Astrocyte (in vitro differentiated cells and primary cell): ENCODE results near the gene PIK3R2. TPM values are rescaled to one million over a fixed set of nuclear protein-coding genes. Genes with fewer than 3 reads are reported as not detected.

Experiments used
- DNase-seq: peaks from one replicate; pipeline ENCODE4 v3.0.0-alpha.2; 2010; ENCODE audit warnings: low read depth
- FAIRE-seq: peaks from 2 replicates; lab custom pipeline; 2011; peaks lifted over from hg19 to GRCh38; lab: Jason Lieb, UNC
- H2AFZ ChIP-seq: 2 replicates; pipeline ENCODE4 v1.6.0; 2012; ENCODE audit warnings: low read depth, low read length, inconsistent platforms
- H3K27ac ChIP-seq: 2 replicates; pipeline ENCODE4 v1.5.1; 2011; ENCODE audit warnings: low read depth, low read length, inconsistent platforms
- H3K27me3 ChIP-seq: 2 replicates; pipeline ENCODE4 v1.6.0; 2011; ENCODE audit warnings: low read length, inconsistent platforms; ENCODE audit not compliant: insufficient read depth
- H3K36me3 ChIP-seq: 2 replicates; pipeline ENCODE4 v1.5.1; 2011; ENCODE audit warnings: low read length, inconsistent platforms; ENCODE audit not compliant: insufficient read depth
- H3K4me1 ChIP-seq: 2 replicates; pipeline ENCODE4 v1.5.1; 2011; ENCODE audit warnings: low read length, inconsistent platforms; ENCODE audit not compliant: insufficient read depth
- H3K4me2 ChIP-seq: 2 replicates; pipeline ENCODE4 v1.6.0; 2012; ENCODE audit warnings: low read length, inconsistent platforms
- H3K4me3 ChIP-seq: 2 replicates; pipeline ENCODE4 v1.5.1; 2011; ENCODE audit warnings: low read depth, mild to moderate bottlenecking, low read length, inconsistent platforms; ENCODE audit not compliant: insufficient read depth
- H3K79me2 ChIP-seq: 2 replicates; pipeline ENCODE4 v1.6.0; 2012; ENCODE audit warnings: mild to moderate bottlenecking, low read length, inconsistent platforms; ENCODE audit not compliant: insufficient read depth
- H3K9ac ChIP-seq: 2 replicates; pipeline ENCODE4 v1.6.0; 2012; ENCODE audit warnings: mild to moderate bottlenecking, low read length, inconsistent platforms
- H3K9me3 ChIP-seq: 2 replicates; pipeline ENCODE4 v1.5.1; 2012; ENCODE audit warnings: low read depth, mild to moderate bottlenecking, low read length, inconsistent platforms; ENCODE audit not compliant: insufficient read depth
- H4K20me1 ChIP-seq: 2 replicates; pipeline ENCODE4 v1.6.0; 2012; ENCODE audit warnings: low read length, inconsistent platforms; ENCODE audit not compliant: insufficient read depth
- H3K27ac Mint-ChIP-seq: one replicate; pipeline ENCODE4 v1.8.0; 2021; ENCODE audit warnings: mild to moderate bottlenecking, mixed read lengths; ENCODE audit not compliant: unreplicated experiment
- H3K27me3 Mint-ChIP-seq: one replicate; pipeline ENCODE4 v1.8.0; 2021; ENCODE audit warnings: low read depth, mixed read lengths; ENCODE audit not compliant: unreplicated experiment
- H3K36me3 Mint-ChIP-seq: one replicate; pipeline ENCODE4 v1.8.0; 2021; ENCODE audit warnings: low read depth, mixed read lengths; ENCODE audit not compliant: unreplicated experiment
- H3K4me1 Mint-ChIP-seq: one replicate; pipeline ENCODE4 v1.8.0; 2021; ENCODE audit warnings: low read depth, mixed read lengths; ENCODE audit not compliant: unreplicated experiment
- H3K4me3 Mint-ChIP-seq: one replicate; pipeline ENCODE4 v1.8.0; 2021; ENCODE audit warnings: mild to moderate bottlenecking, moderate library complexity, mixed read lengths; ENCODE audit not compliant: unreplicated experiment
- H3K9me3 Mint-ChIP-seq: one replicate; pipeline ENCODE4 v1.8.0; 2021; ENCODE audit warnings: mild to moderate bottlenecking, mixed read lengths; ENCODE audit not compliant: unreplicated experiment
- CTCF ChIP-seq: IDR thresholded peaks from 2 replicates; pipeline ENCODE4 v1.5.1; 2011; ENCODE audit warnings: low read depth, mild to moderate bottlenecking, inconsistent platforms, low read length, moderate library complexity; ENCODE audit not compliant: insufficient read depth
- EZH2 ChIP-seq: IDR thresholded peaks from 2 replicates; pipeline ENCODE4 v1.6.1; 2012; ENCODE audit warnings: mild to moderate bottlenecking, low read length, inconsistent platforms; ENCODE audit not compliant: insufficient read depth
- total RNA-seq: library from RNA; stranded (reverse); gene quantifications from 2 replicates; pipeline ENCODE4 v1.2.1, GENCODE V29; 2021

PIK3R2 gene
- total RNA-seq, 1 donor from 2014 or later = 58.4 TPM

GRCh38 chr19:18218600-18218999 is 65.6 kb downstream of the PIK3R2 start:
- peaks cover 3% of the 10 kb centered on the region for H3K36me3 Mint-ChIP-seq
- no peak for FAIRE-seq

More at GRCh38 chr19:18218600-18218999, 65.6 kb downstream of the PIK3R2 start:
- DNase-seq = no peak
- peaks cover 10% of the 10 kb centered on the region for H3K4me1 Mint-ChIP-seq
- H3K79me2 ChIP-seq = no peaks in the 10 kb centered on the region
- TF ChIP-seq CTCF (no peak), EZH2 (no peak)
- H3K36me3 ChIP-seq = no peaks in the 10 kb centered on the region
- peaks cover 6% of the 10 kb centered on the region for H3K4me1 ChIP-seq
- H2AFZ ChIP-seq = no peak overlapping the region
- no peaks in the 10 kb centered on the region for H3K9me3 ChIP-seq
- H3K9ac ChIP-seq = no peak overlapping the region
- H4K20me1 ChIP-seq = no peaks in the 10 kb centered on the region
- peaks cover 18% of the 10 kb centered on the region for H3K27me3 Mint-ChIP-seq
- H3K27ac Mint-ChIP-seq = no peak overlapping the region
- no peak overlapping the region for H3K4me3 ChIP-seq
- H3K4me2 ChIP-seq = no peak overlapping the region
- H3K27me3 ChIP-seq = peaks cover 2% of the 10 kb centered on the region
- H3K4me3 Mint-ChIP-seq = no peak overlapping the region
- H3K27ac ChIP-seq = no peak overlapping the region
- no peaks in the 10 kb centered on the region for H3K9me3 Mint-ChIP-seq

Other genes with a start within 250 kb of the PIK3R2 start
- 91.0 and 97.3 TPM in 2 replicates for gene CCDC124, start 220.1 kb upstream of the PIK3R2 start, total RNA-seq
- 1.5 and 1.6 TPM in 2 replicates for gene KCNN1, start 186.1 kb upstream of the PIK3R2 start, total RNA-seq
- gene ARRDC2, start 145.0 kb upstream of the PIK3R2 start, total RNA-seq = 2.6 and 2.8 TPM in 2 replicates
- gene IL12RB1, start 66.2 kb upstream of the PIK3R2 start, total RNA-seq = 0.07 TPM in 1 of 2 replicates, not detected in the other
- gene MAST3, start 55.4 kb upstream of the PIK3R2 start, total RNA-seq = 5.5 and 6.3 TPM in 2 replicates
- gene IFI30, start 20.6 kb downstream of the PIK3R2 start, total RNA-seq = 0.89 and 2.3 TPM in 2 replicates
- gene MPV17L2, start 40.1 kb downstream of the PIK3R2 start, total RNA-seq = 17.7 and 21.8 TPM in 2 replicates
- gene RAB3A, start 50.9 kb downstream of the PIK3R2 start, total RNA-seq = 6.6 and 7.5 TPM in 2 replicates
- 0.64 and 0.70 TPM in 2 replicates for gene PDE4C, start 73.3 kb downstream of the PIK3R2 start, total RNA-seq
- gene IQCN, start 121.3 kb downstream of the PIK3R2 start, total RNA-seq = 1.3 and 1.7 TPM in 2 replicates
- gene JUND, start 128.5 kb downstream of the PIK3R2 start, total RNA-seq = 151 and 161 TPM in 2 replicates
- 102 and 127 TPM in 2 replicates for gene LSM4, start 169.9 kb downstream of the PIK3R2 start, total RNA-seq
- 20.6 and 28.4 TPM in 2 replicates for gene PGPEP1, start 187.4 kb downstream of the PIK3R2 start, total RNA-seq
- gene GDF15, start 233.0 kb downstream of the PIK3R2 start, total RNA-seq = 20.5 and 23.2 TPM in 2 replicates
- gene LRRC25, start 244.5 kb downstream of the PIK3R2 start, total RNA-seq = not detected in 2 replicates